Measurements from ENCODE around the gene IFNAR1. TPM values are rescaled to one million over a fixed set of nuclear protein-coding genes. Genes with fewer than 3 reads are reported as not detected.

Gene IFNAR1
- total and polyA plus RNA-seq, 9 of the 15 experiments (the other 6 are each of a cell fraction or from before 2014, with no cell fraction given): 8.6 to 31.8 (median 14.8) TPM

GRCh38 chr21:33332143-33332542 lies 7.4 kb downstream of the IFNAR1 start (continued):
- TF ChIP-seq ZNF592 (IDR thresholded peaks at IDR 0.05): 0 out of 2 replicates have a peak, but pooled peaks have one; percentile 31
- no peak for TF ChIP-seq AFF4 (CRISPR knock-in tag; IDR thresholded peaks at IDR 0.05)
- peak; percentile 24; the same call in 1 of the 2 replicates for TF ChIP-seq MYBL2 (IDR thresholded peaks at IDR 0.05; ENCODE audit: low read depth)
- no peak for TF ChIP-seq MYBL2 (CRISPR knock-in tag; IDR thresholded peaks at IDR 0.05; ENCODE audit: borderline replicate concordance)
- TF ChIP-seq MCM5 (IDR thresholded peaks at IDR 0.05; ENCODE audit: low read depth): no peak
- TF ChIP-seq ZNF512 (tag; IDR thresholded peaks at IDR 0.05): no peak
- no peak for TF ChIP-seq RAD21 (CRISPR knock-in tag; conservative IDR thresholded peaks at IDR 0.05 in 1 of 2, IDR thresholded peaks at IDR 0.05 in 1 of 2)
- no peak for TF ChIP-seq NR2C1 (IDR thresholded peaks at IDR 0.05)
- TF ChIP-seq NR2C1 (tag; IDR thresholded peaks at IDR 0.05): no peak
- TF ChIP-seq CREBBP (IDR thresholded peaks at IDR 0.05; ENCODE audit: low read depth, low read length): no peak
- TF ChIP-seq CBFA2T3 (IDR thresholded peaks at IDR 0.05): peak; percentile 86
- no peak for TF ChIP-seq CTCFL (IDR thresholded peaks at IDR 0.05; ENCODE audit: borderline replicate concordance, insufficient read depth, low read depth, low read length, poor library complexity, severe bottlenecking)
- TF ChIP-seq NCOA6 (IDR thresholded peaks at IDR 0.05): no peak
- TF ChIP-seq, protein P1, sequence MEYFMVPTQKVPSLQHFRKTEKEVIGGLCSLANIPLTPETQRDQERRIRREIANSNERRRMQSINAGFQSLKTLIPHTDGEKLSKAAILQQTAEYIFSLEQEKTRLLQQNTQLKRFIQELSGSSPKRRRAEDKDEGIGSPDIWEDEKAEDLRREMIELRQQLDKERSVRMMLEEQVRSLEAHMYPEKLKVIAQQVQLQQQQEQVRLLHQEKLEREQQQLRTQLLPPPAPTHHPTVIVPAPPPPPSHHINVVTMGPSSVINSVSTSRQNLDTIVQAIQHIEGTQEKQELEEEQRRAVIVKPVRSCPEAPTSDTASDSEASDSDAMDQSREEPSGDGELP (CRISPR knock-in tag; IDR thresholded peaks at IDR 0.05; ENCODE audit: borderline replicate concordance): 0 out of 2 replicates have a peak, but pooled peaks have one; percentile 37
- no peak for TF ChIP-seq NFE2L1 (tag; IDR thresholded peaks at IDR 0.05; ENCODE audit: borderline replicate concordance, low read depth)
- no peak for TF ChIP-seq E2F3 (CRISPR knock-in tag; IDR thresholded peaks at IDR 0.05)
